MM.1S (cell line): ENCODE results near the gene ASCC3.

Experiments used
- DNase-seq: peaks from one replicate; pipeline ENCODE4 v3.0.0-alpha.2; 2015
- H2AFZ ChIP-seq: fragments of 300-600 bp; sonication (generic); 2 replicates; pipeline ENCODE4 v1.6.0; 2016; ENCODE audit warnings: antibody characterized with exemption, low read length
- H3F3A ChIP-seq: fragments of 300-600 bp; sonication (generic); 2 replicates; pipeline ENCODE4 v1.6.1; 2016; ENCODE audit warnings: mild to moderate bottlenecking, antibody characterized with exemption, low read length, moderate library complexity, mixed read lengths; ENCODE audit not compliant: insufficient read depth
- H3K27ac ChIP-seq: fragments of 300-600 bp; sonication (generic); 2 replicates; pipeline ENCODE4 v1.5.1; 2016; ENCODE audit warnings: mild to moderate bottlenecking, low read length
- H3K27me3 ChIP-seq: fragments of 300-600 bp; sonication (generic); replicated peaks from 2 replicates; pipeline ENCODE4 v1.6.0; 2016; ENCODE audit warnings: low read length; ENCODE audit not compliant: insufficient read depth
- H3K36me3 ChIP-seq: fragments of 300-600 bp; sonication (generic); replicated peaks from 2 replicates; pipeline ENCODE4 v1.6.1; 2016; ENCODE audit warnings: mild to moderate bottlenecking, low read length, mixed read lengths; ENCODE audit not compliant: insufficient read depth
- H3K4me1 ChIP-seq: fragments of 300-600 bp; sonication (generic); 2 replicates; pipeline ENCODE4 v1.6.1; 2016; ENCODE audit warnings: low read length, mixed read lengths
- H3K4me2 ChIP-seq: fragments of 300-600 bp; sonication (generic); 2 replicates; pipeline ENCODE4 v1.6.0; 2016; ENCODE audit warnings: low read depth, low read length
- H3K4me3 ChIP-seq: fragments of 300-600 bp; sonication (generic); 2 replicates; pipeline ENCODE4 v1.5.1; 2016; ENCODE audit warnings: low read length, mixed read lengths
- H3K79me2 ChIP-seq: fragments of 300-600 bp; sonication (generic); 2 replicates; pipeline ENCODE4 v1.6.1; 2016; ENCODE audit warnings: mixed run types, low read length, mixed read lengths
- H3K9ac ChIP-seq: fragments of 300-600 bp; sonication (generic); 2 replicates; pipeline ENCODE4 v1.6.1; 2016; ENCODE audit warnings: low read length, mixed read lengths
- H3K9me2 ChIP-seq: fragments of 300-600 bp; sonication (generic); replicated peaks from 2 replicates; pipeline ENCODE4 v1.6.1; 2016; ENCODE audit warnings: mild to moderate bottlenecking, low read length, mixed read lengths; ENCODE audit not compliant: insufficient read depth
- H3K9me3 ChIP-seq: fragments of 300-600 bp; sonication (generic); replicated peaks from 2 replicates; pipeline ENCODE4 v1.6.1; 2016; ENCODE audit warnings: mild to moderate bottlenecking, low read length, mixed read lengths; ENCODE audit not compliant: insufficient read depth
- H4K20me1 ChIP-seq: fragments of 300-600 bp; sonication (generic); 2 replicates; pipeline ENCODE4 v1.6.1; 2016; ENCODE audit warnings: mild to moderate bottlenecking, low read length, moderate library complexity, mixed read lengths; ENCODE audit not compliant: insufficient read depth
- EZH2 ChIP-seq: fragments of 300-600 bp; sonication (generic); optimal IDR thresholded peaks from 2 replicates; pipeline ENCODE3; 2017; ENCODE audit warnings: low read depth, mild to moderate bottlenecking, antibody characterized with exemption, low read length, mixed read lengths
- EZH2phosphoT487 ChIP-seq: fragments of 300-600 bp; sonication (generic); IDR thresholded peaks from 2 replicates; pipeline ENCODE4 v1.6.1; 2018; ENCODE audit warnings: antibody characterized with exemption, low read length
- TF ChIP-seq, protein P1 (sequence below): fragments of 300-600 bp; sonication (generic); IDR thresholded peaks from 2 replicates; pipeline ENCODE4 v1.5.1; 2016; ENCODE audit warnings: antibody characterized with exemption, low read length, mixed read lengths

ASCC3 gene

DNA sequence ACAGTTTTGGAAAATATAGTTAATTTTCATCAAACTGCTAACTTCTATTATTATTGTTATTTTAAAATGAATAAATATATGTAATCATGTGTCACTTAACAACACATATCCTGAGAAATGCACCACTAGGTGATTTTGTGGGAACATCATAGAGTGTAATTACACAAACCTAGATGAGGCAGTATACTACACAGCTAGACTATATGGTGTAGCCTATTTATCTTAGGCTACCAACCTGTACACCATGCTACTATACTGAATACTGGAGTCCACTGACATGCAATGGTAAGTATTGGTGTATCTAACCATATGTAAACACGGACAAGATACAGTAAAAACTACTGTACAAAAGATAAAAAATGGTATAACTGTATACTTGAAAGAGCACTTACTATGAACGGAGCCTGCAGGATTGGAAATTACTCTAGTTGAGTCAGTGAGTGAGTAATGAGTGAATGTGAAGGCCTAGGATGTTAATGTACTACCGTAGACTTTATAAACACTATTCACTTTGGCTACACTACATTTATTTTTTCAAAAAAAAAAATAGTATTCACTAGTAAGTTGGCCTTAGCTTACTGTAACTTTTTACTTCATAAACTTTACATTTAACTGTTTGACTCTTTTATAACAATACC is 72.4 kb downstream of the ASCC3 start:
- no peak overlapping the region for H3K4me3 ChIP-seq
- H3K4me1 ChIP-seq = peaks cover 14% of the 10 kb centered on the region
- no peaks in the 10 kb centered on the region for H4K20me1 ChIP-seq
- H2AFZ ChIP-seq = no peak overlapping the region
- TF ChIP-seq EZH2phosphoT487 = no peak
- no peak for TF ChIP-seq EZH2
- TF ChIP-seq, protein P1, sequence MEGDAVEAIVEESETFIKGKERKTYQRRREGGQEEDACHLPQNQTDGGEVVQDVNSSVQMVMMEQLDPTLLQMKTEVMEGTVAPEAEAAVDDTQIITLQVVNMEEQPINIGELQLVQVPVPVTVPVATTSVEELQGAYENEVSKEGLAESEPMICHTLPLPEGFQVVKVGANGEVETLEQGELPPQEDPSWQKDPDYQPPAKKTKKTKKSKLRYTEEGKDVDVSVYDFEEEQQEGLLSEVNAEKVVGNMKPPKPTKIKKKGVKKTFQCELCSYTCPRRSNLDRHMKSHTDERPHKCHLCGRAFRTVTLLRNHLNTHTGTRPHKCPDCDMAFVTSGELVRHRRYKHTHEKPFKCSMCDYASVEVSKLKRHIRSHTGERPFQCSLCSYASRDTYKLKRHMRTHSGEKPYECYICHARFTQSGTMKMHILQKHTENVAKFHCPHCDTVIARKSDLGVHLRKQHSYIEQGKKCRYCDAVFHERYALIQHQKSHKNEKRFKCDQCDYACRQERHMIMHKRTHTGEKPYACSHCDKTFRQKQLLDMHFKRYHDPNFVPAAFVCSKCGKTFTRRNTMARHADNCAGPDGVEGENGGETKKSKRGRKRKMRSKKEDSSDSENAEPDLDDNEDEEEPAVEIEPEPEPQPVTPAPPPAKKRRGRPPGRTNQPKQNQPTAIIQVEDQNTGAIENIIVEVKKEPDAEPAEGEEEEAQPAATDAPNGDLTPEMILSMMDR = no peak
- DNase-seq = no peak
- H3K9me3 ChIP-seq = no peaks in the 10 kb centered on the region
- H3K9me2 ChIP-seq = no peaks in the 10 kb centered on the region
- peak overlapping the region; percentile 36; the same call in 1 of the 2 replicates for H3K27ac ChIP-seq
- H3K27me3 ChIP-seq = no peaks in the 10 kb centered on the region
- no peaks in the 10 kb centered on the region for H3K36me3 ChIP-seq
- no peak overlapping the region for H3K9ac ChIP-seq
- peaks cover 42% of the 10 kb centered on the region for H3K79me2 ChIP-seq
- H3F3A ChIP-seq = peaks cover 7% of the 10 kb centered on the region; the same call in 1 of the 2 replicates
- H3K4me2 ChIP-seq = peak overlapping the region; percentile 17; the same call in 1 of the 2 replicates

DNA sequence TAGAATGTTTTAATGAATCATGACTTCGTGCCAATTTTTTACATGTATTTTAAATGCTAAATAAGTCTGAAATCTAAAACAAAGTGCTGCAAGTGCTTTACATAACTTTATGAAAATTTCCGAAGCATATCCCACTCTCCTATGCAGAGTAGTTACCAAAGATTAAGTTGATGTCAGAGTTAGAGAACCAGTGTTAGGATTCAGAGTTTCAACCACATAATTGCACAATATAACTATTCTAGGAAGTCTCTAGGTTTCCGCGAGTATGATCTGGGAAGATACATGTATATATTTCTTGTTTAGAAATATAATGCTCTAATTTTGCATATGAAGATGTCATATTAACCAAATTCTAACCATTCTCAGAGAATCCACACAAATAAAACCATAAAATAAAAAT is 74.8 kb downstream of the ASCC3 start:
- no peak for DNase-seq
- no peak overlapping the region for H3K27ac ChIP-seq
- H3K79me2 ChIP-seq = peaks cover 34% of the 10 kb centered on the region
- H3K4me2 ChIP-seq = no peak overlapping the region
- no peaks in the 10 kb centered on the region for H4K20me1 ChIP-seq
- H3K9ac ChIP-seq = no peak overlapping the region
- H3K4me1 ChIP-seq = peaks cover 14% of the 10 kb centered on the region
- H2AFZ ChIP-seq = no peak overlapping the region
- H3K27me3 ChIP-seq = no peaks in the 10 kb centered on the region
- TF ChIP-seq EZH2 = no peak
- H3K9me2 ChIP-seq = no peaks in the 10 kb centered on the region
- no peaks in the 10 kb centered on the region for H3K36me3 ChIP-seq
- H3K4me3 ChIP-seq = no peak overlapping the region
- H3F3A ChIP-seq = peaks cover 7% of the 10 kb centered on the region; the same call in 1 of the 2 replicates
- no peaks in the 10 kb centered on the region for H3K9me3 ChIP-seq

DNA sequence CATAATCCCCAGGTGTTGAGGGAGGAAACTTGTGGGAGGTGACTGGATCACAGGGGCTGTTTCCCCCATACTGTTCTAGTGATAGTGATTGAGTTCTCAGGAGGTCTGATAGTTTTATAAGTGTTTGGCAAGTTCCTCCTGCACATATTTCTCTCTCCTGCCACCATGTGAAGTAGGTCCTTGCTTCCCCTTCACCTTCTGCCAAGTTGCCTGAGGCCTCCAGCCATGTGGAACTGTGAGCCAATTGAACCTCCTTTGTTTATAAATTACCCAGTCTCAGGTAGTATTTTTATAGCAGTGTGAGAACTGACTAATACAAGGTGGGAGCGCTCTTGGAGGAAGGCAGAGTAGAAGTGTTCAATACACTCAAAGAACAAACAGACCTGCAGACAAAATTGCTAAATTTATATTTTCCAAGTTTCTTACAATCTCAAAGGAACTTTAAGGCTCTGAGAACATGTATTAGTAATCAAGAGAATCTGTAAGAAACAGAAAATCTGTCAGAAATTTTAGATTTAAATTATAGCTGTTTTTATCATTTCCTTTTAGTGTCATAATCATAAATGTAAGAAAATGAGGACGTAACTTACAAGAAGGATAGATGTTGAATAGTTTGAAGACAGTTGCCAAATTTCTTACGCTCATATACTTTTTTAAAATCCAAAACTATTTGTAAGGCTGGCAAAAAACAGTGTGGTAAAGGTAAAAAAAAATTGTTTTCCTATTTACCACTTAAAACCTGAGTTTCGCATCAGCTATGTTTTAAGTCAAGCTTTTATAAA is 77.7 kb downstream of the ASCC3 start:
- H3K4me1 ChIP-seq = no peaks in the 10 kb centered on the region
- H2AFZ ChIP-seq = no peak overlapping the region
- TF ChIP-seq, protein P1 = no peak
- TF ChIP-seq EZH2 (no peak), EZH2phosphoT487 (no peak)
- no peaks in the 10 kb centered on the region for H3K9me3 ChIP-seq
- H3K4me2 ChIP-seq = no peak overlapping the region
- no peaks in the 10 kb centered on the region; the same call in 1 of the 2 replicates for H3K36me3 ChIP-seq
- no peaks in the 10 kb centered on the region; the same call in 1 of the 2 replicates for H3F3A ChIP-seq
- H3K9me2 ChIP-seq = no peaks in the 10 kb centered on the region
- no peak overlapping the region for H3K4me3 ChIP-seq
- no peaks in the 10 kb centered on the region for H4K20me1 ChIP-seq
- no peak for DNase-seq
- H3K27ac ChIP-seq = no peak overlapping the region
- no peaks in the 10 kb centered on the region for H3K27me3 ChIP-seq
- peaks cover 17% of the 10 kb centered on the region for H3K79me2 ChIP-seq
- no peak overlapping the region for H3K9ac ChIP-seq
